Prostate gland (tissue), 2 donors: Measurements from ENCODE around the gene CAPN15.

Source experiments
- POLR2A ChIP-seq: fragments of 450-650 bp; IDR thresholded peaks from one replicate; pipeline ENCODE4 v1.6.1; 2016; ENCODE audit warnings: antibody characterized with exemption, mild to moderate bottlenecking
- POLR2AphosphoS5 ChIP-seq: sonication (generic); formaldehyde crosslinking; IDR thresholded peaks from one replicate; pipeline ENCODE4 v1.6.1; 2017; ENCODE audit warnings: antibody characterized with exemption
- TF ChIP-seq, protein P1 (sequence below), 4 experiments: fragments of 200-600 bp in 2 of 4; fragments of 450-650 bp in 2 of 4; sonication (generic) in 2 of 4; IDR thresholded peaks; 1 replicate in 3 of 4; 2 replicates in 1 of 4; pipeline ENCODE4 v1.5.1; 2016 to 2019; ENCODE audit warnings: antibody characterized with exemption in 4 of 4, mild to moderate bottlenecking in 2 of 4, moderate library complexity in 2 of 4

DNA sequence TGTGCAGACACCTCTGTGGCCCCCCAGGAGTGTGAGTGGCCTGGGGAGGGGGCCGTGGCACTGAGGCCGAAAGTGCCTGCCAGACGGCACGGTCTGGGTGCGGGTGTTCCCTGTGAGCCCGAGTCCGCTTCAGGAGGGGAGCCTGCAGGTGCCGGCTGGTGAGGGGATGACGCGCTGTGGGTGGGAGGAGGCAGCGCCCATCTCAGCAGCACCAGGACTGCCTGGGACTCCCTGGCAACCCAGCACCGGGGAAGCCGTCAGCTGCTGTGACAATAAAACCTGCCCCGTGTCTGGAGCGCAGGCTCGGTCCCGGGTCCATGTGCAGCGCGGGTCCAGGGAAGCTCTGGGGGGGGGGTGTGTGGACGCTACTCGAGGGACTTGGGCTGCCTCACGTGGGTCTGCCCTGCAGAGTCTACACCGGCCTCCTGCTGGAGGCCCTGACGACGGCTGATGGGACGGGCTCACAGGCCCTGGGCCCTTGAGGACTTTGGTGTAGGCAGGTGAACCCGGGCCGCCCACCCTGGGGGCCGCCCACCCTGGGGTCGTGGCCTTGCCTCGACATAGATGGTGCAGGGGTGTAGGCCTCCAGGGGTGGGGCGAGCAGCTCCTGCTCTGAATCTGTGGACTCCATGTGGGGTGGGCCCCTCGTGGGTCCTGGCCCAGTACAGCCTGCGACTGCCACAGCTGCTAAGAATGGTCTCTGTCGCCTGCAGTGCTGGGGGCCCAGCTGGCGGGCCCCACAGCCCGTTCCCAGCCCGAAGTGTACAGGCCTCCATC is 56.5 kb downstream of the CAPN15 start:
- TF ChIP-seq, protein P1, sequence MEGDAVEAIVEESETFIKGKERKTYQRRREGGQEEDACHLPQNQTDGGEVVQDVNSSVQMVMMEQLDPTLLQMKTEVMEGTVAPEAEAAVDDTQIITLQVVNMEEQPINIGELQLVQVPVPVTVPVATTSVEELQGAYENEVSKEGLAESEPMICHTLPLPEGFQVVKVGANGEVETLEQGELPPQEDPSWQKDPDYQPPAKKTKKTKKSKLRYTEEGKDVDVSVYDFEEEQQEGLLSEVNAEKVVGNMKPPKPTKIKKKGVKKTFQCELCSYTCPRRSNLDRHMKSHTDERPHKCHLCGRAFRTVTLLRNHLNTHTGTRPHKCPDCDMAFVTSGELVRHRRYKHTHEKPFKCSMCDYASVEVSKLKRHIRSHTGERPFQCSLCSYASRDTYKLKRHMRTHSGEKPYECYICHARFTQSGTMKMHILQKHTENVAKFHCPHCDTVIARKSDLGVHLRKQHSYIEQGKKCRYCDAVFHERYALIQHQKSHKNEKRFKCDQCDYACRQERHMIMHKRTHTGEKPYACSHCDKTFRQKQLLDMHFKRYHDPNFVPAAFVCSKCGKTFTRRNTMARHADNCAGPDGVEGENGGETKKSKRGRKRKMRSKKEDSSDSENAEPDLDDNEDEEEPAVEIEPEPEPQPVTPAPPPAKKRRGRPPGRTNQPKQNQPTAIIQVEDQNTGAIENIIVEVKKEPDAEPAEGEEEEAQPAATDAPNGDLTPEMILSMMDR (IDR thresholded peaks at IDR 0.05) = no peak
- TF ChIP-seq POLR2A = no peak
- no peak for TF ChIP-seq POLR2AphosphoS5
